HG03039 (cell line): ENCODE results near the gene KCTD5.

Experiments used
- ATAC-seq: cut with Tn5 transposase; IDR thresholded peaks from one replicate; pipeline ENCODE4 v1.9.1; 2021; ENCODE audit warnings: mild to moderate bottlenecking, moderate library complexity; ENCODE audit not compliant: unreplicated experiment

KCTD5 gene

DNA sequence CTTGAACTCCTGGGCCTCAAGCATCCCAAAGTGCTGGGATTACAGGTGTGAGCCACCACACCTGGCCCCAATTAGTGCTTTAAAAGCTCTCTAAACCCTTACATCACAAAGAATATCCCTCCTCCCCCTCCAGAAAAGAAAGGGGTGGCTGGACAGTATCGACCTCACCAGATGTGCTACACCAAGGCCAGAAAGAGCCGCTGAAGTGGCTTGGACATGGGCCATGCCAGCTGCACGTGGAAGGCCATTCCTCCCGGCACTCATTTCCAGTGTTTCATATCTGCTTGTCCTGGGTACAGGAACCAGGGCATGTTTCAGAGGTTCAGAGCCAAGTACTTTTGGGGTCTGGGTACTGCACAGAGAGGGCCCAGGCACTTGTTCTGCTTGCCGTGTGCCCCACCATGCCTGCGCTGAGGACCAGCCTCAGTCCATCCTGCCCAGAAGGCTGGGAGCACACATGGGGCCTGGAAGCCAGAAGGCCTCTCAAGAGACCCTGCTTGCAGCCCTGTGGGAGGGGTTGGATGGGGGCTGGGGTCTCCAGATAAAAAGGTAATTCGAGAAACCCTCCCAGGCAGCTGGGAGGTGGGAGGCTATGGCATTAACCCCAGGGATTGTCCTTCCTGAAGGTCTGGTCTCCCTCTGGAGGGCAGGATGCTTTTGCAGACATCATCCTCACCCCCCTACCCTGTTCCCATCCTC, 66.6 kb downstream of the KCTD5 start:
- no peak for ATAC-seq

DNA sequence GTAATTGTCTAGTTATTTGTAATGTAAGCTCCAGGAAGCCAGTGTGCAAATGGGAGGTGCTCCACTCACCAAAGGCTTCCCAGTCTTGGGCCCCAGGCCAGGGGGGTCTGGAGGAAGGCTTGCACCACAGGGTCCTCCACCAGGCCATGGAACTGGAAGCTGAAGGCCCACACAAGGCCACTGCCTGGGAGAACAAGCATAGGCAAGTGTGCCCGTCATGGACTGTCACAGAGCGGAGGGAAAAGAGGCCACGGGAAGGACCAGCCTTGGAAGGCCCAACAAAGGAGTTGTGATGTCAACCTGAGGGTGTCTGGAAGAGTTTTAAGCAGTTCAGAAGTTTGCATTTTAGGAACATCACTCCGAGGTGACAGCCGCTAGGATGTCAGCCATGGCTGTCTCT, 67.2 kb downstream of the KCTD5 start:
- no peak for ATAC-seq

DNA sequence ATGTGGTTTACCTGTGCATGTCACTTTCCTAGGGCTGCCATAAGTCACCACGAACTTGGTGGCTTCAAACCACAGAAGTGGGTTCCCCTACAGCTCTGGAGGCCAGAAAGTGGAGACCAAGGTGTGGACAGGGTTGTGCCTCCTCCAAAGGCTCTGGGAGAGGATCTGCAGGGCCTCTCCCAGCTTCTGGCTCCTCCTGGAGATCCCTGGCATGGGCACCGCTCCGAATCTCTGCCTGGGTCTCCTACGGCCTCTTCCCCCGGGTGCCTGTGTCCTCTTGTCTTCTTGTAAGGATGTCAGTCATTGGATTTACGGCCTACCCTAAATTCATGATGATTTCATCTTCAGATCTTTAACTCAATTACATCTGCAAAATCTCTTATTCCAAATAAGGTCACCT, 67.6 kb downstream of the KCTD5 start:
- ATAC-seq, result no peak

DNA sequence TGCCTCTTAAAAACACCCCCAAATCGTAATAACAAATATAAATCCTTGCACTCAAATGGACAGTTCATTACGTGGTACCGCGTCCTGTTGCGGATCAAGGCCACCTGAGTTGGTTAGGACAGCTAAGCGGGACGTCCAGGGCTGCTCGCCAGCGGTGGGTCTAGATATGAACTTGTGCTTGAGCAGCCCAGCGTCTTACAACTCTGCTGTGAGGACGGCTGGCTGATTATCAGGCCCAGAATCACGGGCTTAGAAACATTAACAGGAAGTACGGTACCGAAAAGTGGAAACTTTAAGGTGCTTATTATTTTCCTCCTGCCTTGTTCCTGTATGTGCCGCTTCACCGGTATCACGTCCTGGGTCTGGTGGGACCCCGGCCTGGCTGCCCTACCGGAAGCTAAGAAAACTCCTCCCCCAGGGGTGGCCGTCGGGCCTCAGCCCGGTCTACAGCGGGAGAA, 69.3 kb downstream of the KCTD5 start:
- ATAC-seq, result peak; percentile 29

DNA sequence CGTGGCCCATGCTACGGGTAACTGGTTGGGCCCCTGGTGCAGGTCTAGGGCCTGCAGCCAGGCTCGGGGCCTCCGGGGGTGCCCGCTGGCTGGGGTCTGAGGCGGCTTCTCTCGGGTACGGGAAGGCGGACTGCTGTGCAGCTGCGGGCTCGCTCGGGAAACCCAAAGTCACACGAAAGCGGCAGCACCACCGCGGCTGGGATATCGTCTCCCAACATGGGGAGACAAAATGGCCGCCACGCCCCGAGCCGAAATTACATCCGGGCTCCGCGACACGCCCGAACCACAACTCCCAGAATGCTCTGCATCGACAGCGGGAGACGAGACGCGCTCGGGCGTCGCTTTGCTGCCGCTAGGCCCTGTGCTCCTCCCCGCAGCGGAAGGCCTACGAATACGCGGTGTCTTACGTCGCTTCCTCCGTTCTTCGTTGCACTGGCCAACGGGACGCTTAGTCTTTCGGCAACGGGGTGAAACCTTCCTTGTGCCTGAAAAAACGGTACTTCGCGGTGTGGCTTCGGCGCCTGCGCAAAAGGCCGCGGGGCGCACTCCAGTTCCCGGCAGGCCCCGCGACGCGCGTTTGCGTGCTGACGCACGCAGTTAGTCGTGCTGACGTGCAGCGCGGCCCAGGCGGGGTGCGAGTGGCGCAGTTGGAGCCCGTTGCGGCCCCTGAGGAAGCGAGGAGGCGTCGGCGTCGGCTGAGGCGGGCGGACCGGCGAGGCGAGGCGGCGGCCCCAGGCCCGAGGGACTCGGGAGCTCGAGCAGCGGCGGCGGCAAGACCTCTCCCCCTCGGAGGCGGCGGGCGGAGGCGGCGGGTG, 69.9 kb downstream of the KCTD5 start, which contains the start of gene SRRM2:
TSS of gene SRRM2 (plus strand) at position 604 of the 815 bp plus-strand sequence. CDS start 3,727 bp downstream, outside the sequence.
- peak; percentile 69 for ATAC-seq

DNA sequence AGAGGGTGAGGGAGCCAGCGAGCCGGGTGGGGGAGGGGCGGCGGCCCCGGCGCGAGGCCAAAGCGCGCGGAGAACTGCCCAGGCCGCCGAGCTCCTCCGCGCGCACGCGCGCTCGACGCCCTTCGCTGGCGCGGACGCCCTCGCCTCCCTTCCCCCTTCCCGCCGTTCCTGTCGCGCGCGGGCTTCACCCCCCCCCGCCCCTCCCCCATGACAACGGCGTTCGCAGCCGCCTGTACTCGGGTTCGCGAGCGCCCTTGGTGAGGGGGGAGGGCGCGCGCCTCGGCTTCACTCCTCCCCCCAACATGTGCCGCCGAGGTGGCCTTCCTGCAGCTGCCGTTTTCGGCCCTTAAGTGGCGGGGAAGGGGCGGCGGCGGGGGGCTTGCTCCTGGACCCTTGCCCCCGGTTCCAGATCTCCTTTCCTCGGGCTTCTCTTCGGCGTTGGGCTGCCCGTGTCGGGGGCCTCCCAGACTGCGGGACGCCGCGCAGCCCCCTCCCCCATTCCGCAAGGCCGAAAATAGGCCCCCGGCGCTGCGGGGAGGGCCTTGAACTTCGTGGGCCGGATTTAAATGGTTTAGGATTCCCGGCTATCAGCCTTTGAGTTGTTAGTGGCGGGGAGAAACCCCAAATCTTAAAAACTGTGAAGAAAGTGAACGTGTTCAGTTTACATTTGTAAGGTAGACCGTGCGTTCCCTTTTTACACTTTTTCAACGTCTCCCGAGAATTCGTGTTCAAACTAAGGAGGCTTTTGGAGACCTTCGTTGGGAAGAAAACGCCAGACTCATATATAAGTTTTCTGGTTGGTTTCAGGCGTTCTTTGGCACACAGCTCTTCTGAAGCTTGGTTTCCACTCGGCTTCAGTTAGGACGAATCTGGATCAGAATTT, 70.8 kb downstream of the KCTD5 start:
- peak; percentile 31 for ATAC-seq

DNA sequence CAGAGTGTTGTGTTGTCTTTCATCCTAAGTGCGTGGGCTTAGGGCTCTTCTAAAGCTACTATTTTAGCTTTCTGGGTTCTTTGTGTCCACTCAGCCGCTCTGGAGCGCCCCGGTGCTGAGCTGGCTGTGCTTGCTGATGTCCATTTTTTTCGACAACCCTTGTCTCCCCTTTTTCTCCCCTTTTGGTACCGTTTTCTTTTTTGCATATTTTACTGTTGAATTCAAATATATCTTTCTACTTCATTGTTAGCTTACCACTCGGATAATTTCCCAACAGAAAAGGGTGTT, 71.4 kb downstream of the KCTD5 start:
- ATAC-seq, result no peak

DNA sequence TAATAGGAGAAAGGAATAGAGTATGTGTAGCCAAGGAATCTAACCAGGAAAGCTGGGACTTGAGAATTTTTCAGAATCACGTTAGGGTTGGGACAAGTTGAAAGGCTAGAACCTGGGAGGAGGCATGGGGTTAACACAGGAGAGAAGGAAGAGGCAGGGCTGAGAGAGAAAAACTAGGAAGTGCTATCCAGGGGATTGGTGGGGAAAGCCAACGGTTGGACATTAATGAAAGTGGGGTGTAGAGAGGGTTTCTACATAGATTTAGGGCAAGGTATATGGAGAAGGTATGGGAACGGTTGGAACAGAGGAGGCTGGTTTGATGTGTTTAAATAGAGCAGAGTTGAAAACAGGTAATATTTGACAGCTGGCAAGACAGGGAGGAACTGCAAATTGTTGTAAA, 72.8 kb downstream of the KCTD5 start:
- no peak for ATAC-seq

DNA sequence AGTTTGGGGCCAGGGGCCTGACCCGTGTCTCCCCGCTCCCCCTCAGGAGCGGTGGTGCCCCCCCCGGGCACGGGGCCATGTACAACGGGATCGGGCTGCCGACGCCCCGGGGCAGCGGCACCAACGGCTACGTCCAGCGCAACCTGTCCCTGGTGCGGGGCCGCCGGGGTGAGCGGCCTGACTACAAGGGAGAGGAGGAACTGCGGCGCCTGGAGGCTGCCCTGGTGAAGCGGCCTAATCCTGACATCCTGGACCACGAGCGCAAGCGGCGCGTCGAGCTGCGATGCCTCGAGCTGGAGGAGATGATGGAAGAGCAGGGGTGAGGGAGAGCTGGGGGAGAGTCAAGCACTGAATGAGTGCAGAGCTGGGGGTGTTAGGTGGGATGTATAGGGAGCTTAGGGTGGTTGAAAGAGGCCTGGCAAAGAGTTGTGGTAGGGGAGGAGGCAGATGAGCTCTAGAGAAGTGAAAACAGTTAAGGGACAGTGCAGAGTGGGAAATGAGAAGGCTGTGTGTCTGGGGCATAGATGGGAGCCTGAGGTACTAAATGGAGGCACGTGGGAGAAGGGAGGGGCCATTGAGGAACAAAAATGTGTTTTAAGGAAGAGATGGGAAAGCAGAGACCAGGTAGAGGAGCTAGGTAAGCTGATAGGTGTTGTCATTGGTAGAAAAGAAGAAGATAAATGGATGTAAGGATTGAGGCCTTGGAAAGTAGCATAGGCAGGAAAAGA, 74.1 kb downstream of the KCTD5 start:
- no peak for ATAC-seq

DNA sequence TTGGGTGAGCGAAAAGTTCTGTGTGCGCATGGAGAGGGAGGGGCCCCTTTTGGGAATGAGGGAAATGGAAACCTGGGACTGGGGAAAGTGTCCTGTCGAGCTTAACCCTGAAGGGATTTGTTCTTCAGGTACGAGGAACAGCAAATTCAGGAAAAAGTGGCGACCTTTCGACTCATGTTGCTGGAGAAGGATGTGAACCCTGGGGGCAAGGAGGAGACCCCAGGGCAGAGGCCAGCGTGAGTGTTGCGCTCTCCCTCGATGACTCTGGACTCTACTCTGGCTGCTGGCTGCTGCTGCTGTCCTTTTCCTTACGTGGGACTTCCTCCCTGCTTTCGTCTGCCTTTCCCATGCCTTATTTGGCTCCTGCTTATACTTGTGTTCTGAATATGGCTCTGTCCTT, 75.0 kb downstream of the KCTD5 start:
- no peak for ATAC-seq
